Measurements from ENCODE around the gene TNS3.

DNA sequence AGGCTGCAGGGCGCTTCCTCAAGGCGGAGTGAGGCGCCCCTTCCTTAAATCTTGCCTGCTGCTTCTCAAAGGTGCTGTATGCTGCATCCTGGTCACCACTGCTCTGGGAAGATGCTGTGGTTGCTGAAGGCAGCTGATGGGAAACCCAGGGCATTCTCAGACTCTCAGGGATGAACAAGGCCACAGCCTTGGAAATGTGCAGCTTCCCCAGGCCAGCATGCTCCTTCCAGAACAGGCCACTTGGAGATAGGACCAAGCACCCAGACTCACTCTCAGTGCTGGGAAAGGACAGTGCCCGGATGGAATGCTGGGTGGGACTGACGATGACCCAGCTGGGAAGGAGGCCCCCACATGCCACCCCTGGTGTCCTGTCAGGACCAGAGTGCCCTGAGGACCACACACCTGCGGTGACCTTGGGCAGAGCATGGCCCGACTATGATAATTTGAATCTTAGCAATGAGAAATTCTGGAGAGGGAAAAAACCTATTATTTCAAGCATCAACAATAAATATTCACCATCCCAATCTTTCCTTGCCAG, 235.5 kb downstream of the TNS3 start:
- TF ChIP-seq, protein P1, sequence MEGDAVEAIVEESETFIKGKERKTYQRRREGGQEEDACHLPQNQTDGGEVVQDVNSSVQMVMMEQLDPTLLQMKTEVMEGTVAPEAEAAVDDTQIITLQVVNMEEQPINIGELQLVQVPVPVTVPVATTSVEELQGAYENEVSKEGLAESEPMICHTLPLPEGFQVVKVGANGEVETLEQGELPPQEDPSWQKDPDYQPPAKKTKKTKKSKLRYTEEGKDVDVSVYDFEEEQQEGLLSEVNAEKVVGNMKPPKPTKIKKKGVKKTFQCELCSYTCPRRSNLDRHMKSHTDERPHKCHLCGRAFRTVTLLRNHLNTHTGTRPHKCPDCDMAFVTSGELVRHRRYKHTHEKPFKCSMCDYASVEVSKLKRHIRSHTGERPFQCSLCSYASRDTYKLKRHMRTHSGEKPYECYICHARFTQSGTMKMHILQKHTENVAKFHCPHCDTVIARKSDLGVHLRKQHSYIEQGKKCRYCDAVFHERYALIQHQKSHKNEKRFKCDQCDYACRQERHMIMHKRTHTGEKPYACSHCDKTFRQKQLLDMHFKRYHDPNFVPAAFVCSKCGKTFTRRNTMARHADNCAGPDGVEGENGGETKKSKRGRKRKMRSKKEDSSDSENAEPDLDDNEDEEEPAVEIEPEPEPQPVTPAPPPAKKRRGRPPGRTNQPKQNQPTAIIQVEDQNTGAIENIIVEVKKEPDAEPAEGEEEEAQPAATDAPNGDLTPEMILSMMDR (IDR thresholded peaks at IDR 0.05): no peak
- no peak for TF ChIP-seq POLR2A (IDR thresholded peaks at IDR 0.05)
